ENCODE results near the gene ITGB8. TPM values are rescaled to one million over a fixed set of nuclear protein-coding genes. Genes with fewer than 3 reads are reported as not detected.

Gene ITGB8
- total RNA-seq, 4 donors from 2014 or later = 14.0 to 33.6 (median 17.7) TPM

- H3K27me3 ChIP-seq = no peaks in the 10 kb centered on the region
- no peaks in the 10 kb centered on the region for H3K36me3 ChIP-seq
- 76 to 78% methylated on average over 3 of the region's 3 CpGs for WGBS, 2 donors
- intact Hi-C loops (cut with DNase I) = no loop called here
- no peak for DNase-seq
- no peaks in the 10 kb centered on the region for H3K9me3 ChIP-seq
- no peak for TF ChIP-seq CTCF (IDR thresholded peaks at IDR 0.05)
- no peak for TF ChIP-seq POLR2A (IDR thresholded peaks at IDR 0.05)
- H3K27ac ChIP-seq = no peak overlapping the region
- no peaks in the 10 kb centered on the region for H3K4me1 ChIP-seq
- H3K4me3 ChIP-seq (replicated peaks in 1 of 3) = no peak overlapping the region
These were observed 111.3 kb downstream of the ITGB8 start for GRCh38 chr7:20441991-20442441.

GRCh38 chr7:20442951-20443350 lies 112.3 kb downstream of the ITGB8 start:
- no peaks in the 10 kb centered on the region for H3K27me3 ChIP-seq
- no peaks in the 10 kb centered on the region for H3K9me3 ChIP-seq
- no peak overlapping the region for H3K4me3 ChIP-seq (replicated peaks in 1 of 3)
- H3K27ac ChIP-seq = no peak overlapping the region
- no peak for TF ChIP-seq POLR2A (IDR thresholded peaks at IDR 0.05)
- TF ChIP-seq CTCF (IDR thresholded peaks at IDR 0.05) = no peak
- WGBS, 2 donors = 58 to 66% methylated on average over 8 of the region's 8 CpGs
- DNase-seq = no peak
- no peaks in the 10 kb centered on the region for H3K4me1 ChIP-seq
- intact Hi-C loops (cut with DNase I) = no loop called here
- H3K36me3 ChIP-seq = no peaks in the 10 kb centered on the region

DNA sequence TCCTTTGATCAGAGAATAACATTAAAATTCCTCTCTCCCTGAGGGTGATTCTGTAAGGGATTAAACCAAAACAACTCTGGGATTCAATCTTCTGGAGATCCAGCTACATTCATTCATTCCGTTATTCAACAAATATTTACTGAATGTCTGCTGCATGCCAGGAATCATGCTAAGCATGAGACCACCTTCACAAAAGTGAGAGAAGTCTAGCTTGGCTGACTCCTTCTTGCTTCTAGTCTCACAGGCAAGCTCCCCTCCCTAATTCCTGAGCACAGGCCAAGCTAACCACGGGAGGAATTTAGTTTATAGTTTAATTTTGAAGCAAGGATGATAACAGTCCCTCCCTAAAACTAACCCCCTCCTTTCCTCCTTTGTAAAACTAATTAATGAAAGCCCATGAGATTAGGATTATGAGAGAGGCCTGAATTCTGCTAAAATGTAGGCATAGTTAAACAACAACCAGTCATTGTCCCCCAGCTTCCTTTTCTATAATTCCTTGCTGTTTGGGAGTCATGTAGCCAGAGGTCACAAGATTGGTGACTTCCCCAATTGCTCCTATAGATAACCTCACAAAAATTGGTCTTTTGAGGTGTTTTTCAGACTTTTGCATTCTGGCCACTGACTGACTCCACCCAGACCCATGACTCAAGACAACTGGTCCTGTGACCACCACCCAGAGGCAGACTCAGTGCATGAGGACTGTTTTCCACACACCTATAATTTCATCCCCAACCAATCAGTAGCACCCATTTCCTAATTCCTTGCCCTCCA lies 113.5 kb downstream of the ITGB8 start:
- no peak for DNase-seq
- intact Hi-C loops (cut with DNase I) = no loop called here

DNA sequence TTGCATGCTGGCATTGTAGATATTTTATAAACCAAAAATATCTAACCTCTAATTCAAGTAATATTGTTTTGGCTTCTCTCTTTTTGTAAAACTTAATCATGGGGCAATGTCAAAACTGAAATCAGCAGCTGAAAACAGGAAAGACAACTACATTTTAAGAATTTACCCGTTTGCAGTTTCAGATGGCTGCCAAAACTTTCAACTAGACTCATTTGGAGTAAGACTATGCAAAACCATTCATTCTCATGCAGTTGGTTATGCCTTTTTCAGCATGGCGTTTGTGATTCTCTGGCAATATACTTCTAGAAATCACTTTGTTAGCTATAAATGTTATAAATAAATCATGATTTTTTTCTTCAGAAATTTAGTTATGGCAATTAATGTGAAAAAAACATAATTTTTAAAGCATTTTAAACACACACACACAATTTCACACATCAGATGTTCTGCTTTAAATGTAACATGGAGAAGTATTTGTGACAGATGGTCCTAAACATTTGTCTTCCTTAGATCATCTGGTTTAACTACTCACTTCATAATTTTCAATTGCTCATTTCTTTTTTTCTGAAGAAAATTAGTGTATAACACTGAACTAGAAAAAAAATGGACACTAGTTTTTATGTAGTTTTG lies 116.4 kb downstream of the ITGB8 start:
- no peak overlapping the region for H3K27ac ChIP-seq
- H3K36me3 ChIP-seq = no peaks in the 10 kb centered on the region
- H3K4me1 ChIP-seq = no peaks in the 10 kb centered on the region
- intact Hi-C loops (cut with DNase I) = no loop called here
- no peaks in the 10 kb centered on the region for H3K27me3 ChIP-seq
- TF ChIP-seq CTCF (IDR thresholded peaks at IDR 0.05) = no peak
- no peak for TF ChIP-seq POLR2A (IDR thresholded peaks at IDR 0.05)
- WGBS, 2 donors = 44 to 47% methylated on average over 2 of the region's 2 CpGs
- H3K9me3 ChIP-seq = no peaks in the 10 kb centered on the region
- no peak overlapping the region for H3K4me3 ChIP-seq (replicated peaks in 1 of 3)
- DNase-seq = no peak

More for the DNA sequence above, 113.5 kb downstream of the ITGB8 start:
- TF ChIP-seq POLR2A (IDR thresholded peaks at IDR 0.05) = no peak
- no peak for TF ChIP-seq CTCF (IDR thresholded peaks at IDR 0.05)
- H3K36me3 ChIP-seq = no peaks in the 10 kb centered on the region
- H3K27me3 ChIP-seq = no peaks in the 10 kb centered on the region
- no peak overlapping the region for H3K4me3 ChIP-seq (replicated peaks in 1 of 3)
- no peaks in the 10 kb centered on the region for H3K4me1 ChIP-seq
- WGBS, 2 donors = 59 to 61% methylated on average over 2 of the region's 2 CpGs
- no peaks in the 10 kb centered on the region for H3K9me3 ChIP-seq
- H3K27ac ChIP-seq = no peak overlapping the region

DNA sequence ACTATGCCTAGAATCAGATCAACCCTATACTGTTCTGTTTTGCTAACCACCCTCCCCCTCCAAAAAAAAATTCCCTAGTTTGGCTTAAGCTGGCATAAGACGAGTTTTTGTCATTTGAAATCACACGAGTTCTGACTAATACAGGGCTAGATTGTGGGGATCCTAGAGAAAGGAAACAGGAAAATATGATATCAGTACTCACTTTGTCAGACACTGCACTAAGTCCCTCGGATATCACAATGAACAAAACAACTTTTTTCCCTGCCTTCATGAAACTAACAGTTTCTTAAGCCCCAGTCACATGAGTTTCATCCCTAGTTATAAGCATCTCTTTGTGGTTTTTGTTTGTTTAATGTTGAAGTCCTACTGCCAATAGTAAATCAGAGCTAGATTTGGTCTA lies 118.5 kb downstream of the ITGB8 start:
- intact Hi-C loops (cut with DNase I) = no loop called here
- TF ChIP-seq POLR2A (IDR thresholded peaks at IDR 0.05) (no peak), CTCF (IDR thresholded peaks at IDR 0.05) (no peak)
- 65 to 77% methylated on average over 3 of the region's 3 CpGs for WGBS, 2 donors

More for the DNA sequence above, 118.5 kb downstream of the ITGB8 start:
- no peak overlapping the region for H3K4me3 ChIP-seq (replicated peaks in 1 of 3)
- H3K9me3 ChIP-seq = no peaks in the 10 kb centered on the region
- DNase-seq = no peak
- no peak overlapping the region for H3K27ac ChIP-seq
- H3K27me3 ChIP-seq = no peaks in the 10 kb centered on the region
- H3K36me3 ChIP-seq = no peaks in the 10 kb centered on the region
- H3K4me1 ChIP-seq = no peaks in the 10 kb centered on the region

Data from thyroid gland (tissue), 4 donors.